ENCODE measurements around the gene TRMT6.
A peak's percentile ranks its signal among the peaks of the same experiment; 100 is the strongest.

TRMT6 gene

GRCh38 chr20:5893052-5893451 is 57.3 kb downstream of the TRMT6 start:
- no peak for DNase-seq

- DNase-seq, result peak; percentile 26
These were observed 59.4 kb downstream of the TRMT6 start for GRCh38 chr20:5890773-5891441.

DNA sequence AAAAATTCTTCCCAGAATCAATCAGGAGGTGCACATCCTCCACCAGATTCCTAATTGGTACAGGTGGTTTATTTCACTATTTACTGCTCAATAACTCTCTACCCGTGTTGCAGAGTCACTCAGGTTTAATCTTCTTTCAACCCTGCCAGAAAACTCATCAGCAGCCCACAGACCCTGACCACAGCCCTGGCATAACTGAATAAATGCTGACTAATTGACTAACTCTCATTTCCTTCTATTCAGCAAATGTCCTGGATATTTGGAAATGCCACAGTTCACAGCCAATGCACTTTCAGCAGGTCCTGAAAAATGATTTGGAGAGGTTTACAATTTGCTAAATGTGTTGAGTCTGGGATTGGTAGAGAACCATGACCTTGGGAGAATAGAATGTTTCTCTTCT is 62.3 kb downstream of the TRMT6 start:
- DNase-seq, result no peak

GRCh38 chr20:5887386-5887785 is 62.9 kb downstream of the TRMT6 start:
- DNase-seq, result no peak
